Hepatocyte (in vitro differentiated cells): ENCODE results near the gene RNF212B. TPM values are rescaled to one million over a fixed set of nuclear protein-coding genes. Genes with fewer than 3 reads are reported as not detected.

Experiments used
- DNase-seq: peaks from one replicate; pipeline ENCODE4 v3.0.0-alpha.2; 2016; ENCODE audit warnings: low spot score
- H2AFZ ChIP-seq: fragments of 200-600 bp; sonication (generic); 2 replicates; pipeline ENCODE4 v1.6.0; 2016; ENCODE audit warnings: antibody characterized with exemption, mild to moderate bottlenecking
- H3K27ac ChIP-seq: fragments of 200-600 bp; sonication (generic); 2 replicates; pipeline ENCODE4 v1.5.1; 2016; ENCODE audit warnings: mild to moderate bottlenecking
- H3K27me3 ChIP-seq: fragments of 200-600 bp; sonication (generic); 2 replicates; pipeline ENCODE4 v1.6.1; 2016
- H3K36me3 ChIP-seq: fragments of 200-600 bp; sonication (generic); replicated peaks from 2 replicates; pipeline ENCODE4 v1.5.1; 2016; ENCODE audit warnings: low read depth; ENCODE audit not compliant: insufficient read depth
- H3K4me1 ChIP-seq: fragments of 200-600 bp; sonication (generic); 2 replicates; pipeline ENCODE4 v1.5.1; 2016; ENCODE audit warnings: mild to moderate bottlenecking, moderate library complexity; ENCODE audit not compliant: insufficient read depth
- H3K4me2 ChIP-seq: fragments of 200-600 bp; sonication (generic); 2 replicates; pipeline ENCODE4 v1.6.0; 2016
- H3K4me3 ChIP-seq: fragments of 200-600 bp; sonication (generic); 2 replicates; pipeline ENCODE4 v1.5.1; 2016; ENCODE audit warnings: mild to moderate bottlenecking
- H3K79me2 ChIP-seq: fragments of 200-600 bp; sonication (generic); 2 replicates; pipeline ENCODE4 v1.6.0; 2017; ENCODE audit warnings: mild to moderate bottlenecking
- H3K9me2 ChIP-seq: fragments of 200-600 bp; sonication (generic); replicated peaks from 2 replicates; pipeline ENCODE4 v1.6.0; 2017; ENCODE audit warnings: mild to moderate bottlenecking; ENCODE audit not compliant: insufficient read depth
- H3K9me3 ChIP-seq: fragments of 200-600 bp; sonication (generic); 2 replicates; pipeline ENCODE4 v1.5.1; 2016; ENCODE audit warnings: low read depth, mild to moderate bottlenecking
- H4K20me1 ChIP-seq: fragments of 200-600 bp; sonication (generic); 2 replicates; pipeline ENCODE4 v1.6.0; 2016; ENCODE audit warnings: mild to moderate bottlenecking; ENCODE audit not compliant: insufficient read depth, poor library complexity, severe bottlenecking
- CTCF ChIP-seq: fragments of 200-600 bp; sonication (generic); IDR thresholded peaks from 2 replicates; pipeline ENCODE4 v1.5.1; 2016; ENCODE audit warnings: antibody characterized with exemption, mild to moderate bottlenecking; ENCODE audit not compliant: poor library complexity
- EZH2 ChIP-seq: fragments of 200-600 bp; sonication (generic); IDR thresholded peaks from 2 replicates; pipeline ENCODE4 v1.6.1; 2016; ENCODE audit warnings: antibody characterized with exemption, mild to moderate bottlenecking, borderline replicate concordance
- EZH2phosphoT487 ChIP-seq: fragments of 200-600 bp; sonication (generic); IDR thresholded peaks from one replicate; pipeline ENCODE4 v1.6.1; 2018; ENCODE audit warnings: antibody characterized with exemption, mild to moderate bottlenecking, low read depth, moderate library complexity; ENCODE audit not compliant: unreplicated experiment, severe bottlenecking
- WGBS: methylation state at CpG from one replicate; pipeline ENCODE4 v1.1.6; 2016; ENCODE audit warnings: low lambda C conversion rate; ENCODE audit errors: missing lambda C conversion rate; 5-methylcytosine and 5-hydroxymethylcytosine counted together
- polyA plus RNA-seq: library from polyadenylated mRNA; unstranded; fragments of >200 nt; fragmentation: Nextera tagmentation; extraction: Ambion mirVana; gene quantifications from 2 replicates; pipeline ENCODE4 v1.2.1, GENCODE V29; 2016
- total RNA-seq: library from RNA; depleted of rRNA; stranded (reverse); fragments of >200 nt; gene quantifications from 2 replicates; pipeline ENCODE4 v1.2.3, GENCODE V29; 2014

Gene RNF212B
- total and polyA plus RNA-seq, 2 experiments from 2014 or later = 0.17 TPM; not detected in 1

GRCh38 chr14:23296012-23296777 is 58.5 kb downstream of the RNF212B start:
- TF ChIP-seq EZH2 (no peak), CTCF (no peak), EZH2phosphoT487 (no peak)
- H3K9me3 ChIP-seq = no peaks in the 10 kb centered on the region
- peaks cover 4% of the 10 kb centered on the region for H3K79me2 ChIP-seq
- 92% methylated on average over 7 of the region's 7 CpGs for WGBS
- H3K27me3 ChIP-seq = peaks cover 3% of the 10 kb centered on the region
- no peak overlapping the region for H3K27ac ChIP-seq
- H3K9me2 ChIP-seq = no peaks in the 10 kb centered on the region
- DNase-seq = no peak
- H4K20me1 ChIP-seq = no peaks in the 10 kb centered on the region
- H3K4me2 ChIP-seq = no peak overlapping the region
- H3K36me3 ChIP-seq = no peaks in the 10 kb centered on the region
- H3K4me3 ChIP-seq = no peak overlapping the region
- H2AFZ ChIP-seq = no peak overlapping the region
- H3K4me1 ChIP-seq = peaks cover 15% of the 10 kb centered on the region

- H3K27ac ChIP-seq = no peak overlapping the region
- H3K4me3 ChIP-seq = no peak overlapping the region
- H3K27me3 ChIP-seq = peaks cover 3% of the 10 kb centered on the region
- peaks cover 15% of the 10 kb centered on the region for H3K4me1 ChIP-seq
- 84% methylated on average over 7 of the region's 7 CpGs for whole genome bisulfite sequencing
- no peaks in the 10 kb centered on the region for H3K9me3 ChIP-seq
- TF ChIP-seq EZH2phosphoT487 = no peak
- no peaks in the 10 kb centered on the region for H3K36me3 ChIP-seq
- no peaks in the 10 kb centered on the region for H4K20me1 ChIP-seq
- no peaks in the 10 kb centered on the region for H3K9me2 ChIP-seq
- peaks cover 4% of the 10 kb centered on the region for H3K79me2 ChIP-seq
- no peak overlapping the region for H2AFZ ChIP-seq
- no peak overlapping the region for H3K4me2 ChIP-seq
- no peak for DNase-seq
Measured at GRCh38 chr14:23297096-23297495, 59.4 kb downstream of the RNF212B start.

- no peaks in the 10 kb centered on the region for H3K9me2 ChIP-seq
- H3K4me1 ChIP-seq = peaks cover 15% of the 10 kb centered on the region
- H3K79me2 ChIP-seq = peaks cover 4% of the 10 kb centered on the region
- H3K36me3 ChIP-seq = no peaks in the 10 kb centered on the region
- 93% methylated on average over 7 of the region's 7 CpGs for WGBS
- no peak overlapping the region for H2AFZ ChIP-seq
- H3K4me3 ChIP-seq = no peak overlapping the region
- no peaks in the 10 kb centered on the region for H3K9me3 ChIP-seq
- no peak for TF ChIP-seq EZH2phosphoT487
- TF ChIP-seq CTCF = no peak
- no peak for TF ChIP-seq EZH2
- no peak overlapping the region for H3K27ac ChIP-seq
- H4K20me1 ChIP-seq = no peaks in the 10 kb centered on the region
- H3K4me2 ChIP-seq = no peak overlapping the region
- DNase-seq = no peak
- peaks cover 3% of the 10 kb centered on the region for H3K27me3 ChIP-seq
Measured at GRCh38 chr14:23297611-23298277, 60.0 kb downstream of the RNF212B start.
